Fibroblast of peridontal ligament (primary cell): ENCODE measurements around the gene DDI2.
"Not testable (repeated sequence)": the region's sequence is repeated elsewhere in the genome, so short reads cannot be mapped to it uniquely, and the experiment has no call there.

ENCODE experiments used
- DNase-seq: peaks from one replicate; pipeline ENCODE4 v3.0.0-alpha.2; 2010; ENCODE audit errors: extremely low read depth

Gene DDI2

DNA sequence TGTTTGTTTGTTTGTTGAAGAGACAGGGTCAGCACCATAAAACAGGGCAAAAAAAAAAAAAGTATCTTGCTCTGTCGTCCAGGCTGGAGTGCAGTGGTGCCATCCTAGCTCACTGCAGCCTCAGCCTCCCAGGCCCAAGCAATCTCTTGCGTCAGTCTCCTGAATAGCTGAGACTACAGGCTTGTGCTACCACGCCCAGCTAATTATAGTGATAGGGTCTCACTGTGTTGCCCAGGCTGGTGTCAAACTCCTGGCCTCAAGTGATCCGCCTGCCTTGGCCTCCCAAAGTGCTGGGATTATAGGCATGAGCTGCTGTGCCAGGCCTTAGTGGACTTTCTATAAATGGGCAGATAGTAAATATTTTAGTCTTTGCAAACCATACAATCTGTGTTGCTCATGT, 19.2 kb downstream of the DDI2 start:
- DNase-seq: no peak

DNA sequence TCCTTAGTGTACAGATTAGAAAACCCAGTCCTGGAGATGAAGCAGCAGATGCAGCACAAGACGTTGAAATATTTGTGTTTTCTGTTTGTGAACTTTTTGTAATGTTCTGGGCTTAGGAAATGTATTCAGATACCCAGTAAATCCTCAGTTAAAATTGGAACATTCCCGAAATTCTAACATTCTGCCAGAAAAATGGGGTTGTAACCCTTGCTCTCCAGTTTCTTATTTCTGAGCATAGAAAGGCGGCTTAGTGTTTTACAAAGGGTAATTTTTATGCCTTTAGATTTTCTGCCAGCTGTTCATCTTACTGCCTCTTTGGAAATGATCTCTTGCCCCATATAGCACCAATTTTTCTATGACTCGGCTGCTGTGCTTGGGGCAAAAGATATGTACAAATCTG, 20.6 kb downstream of the DDI2 start:
- DNase-seq: no peak

DNA sequence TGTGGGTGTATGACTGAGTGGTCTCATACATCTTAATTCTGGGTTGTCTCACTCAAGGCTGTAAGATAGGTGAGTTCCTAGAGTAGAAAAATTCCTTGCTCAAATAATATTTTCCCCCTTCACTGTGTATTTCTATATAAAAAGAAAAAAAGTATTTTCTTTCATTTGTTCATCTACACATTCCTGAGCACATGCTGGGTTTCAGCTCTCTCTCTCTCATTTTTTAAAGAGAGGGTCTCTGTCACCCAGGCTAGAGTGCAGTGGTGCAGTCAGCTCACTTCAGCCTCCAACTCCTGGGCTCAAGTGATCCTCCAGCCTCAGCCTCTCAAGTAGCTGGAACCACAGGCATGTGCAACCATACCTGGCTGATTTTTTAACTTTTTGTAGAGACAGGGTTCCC, 22.0 kb downstream of the DDI2 start:
- DNase-seq: no peak

DNA sequence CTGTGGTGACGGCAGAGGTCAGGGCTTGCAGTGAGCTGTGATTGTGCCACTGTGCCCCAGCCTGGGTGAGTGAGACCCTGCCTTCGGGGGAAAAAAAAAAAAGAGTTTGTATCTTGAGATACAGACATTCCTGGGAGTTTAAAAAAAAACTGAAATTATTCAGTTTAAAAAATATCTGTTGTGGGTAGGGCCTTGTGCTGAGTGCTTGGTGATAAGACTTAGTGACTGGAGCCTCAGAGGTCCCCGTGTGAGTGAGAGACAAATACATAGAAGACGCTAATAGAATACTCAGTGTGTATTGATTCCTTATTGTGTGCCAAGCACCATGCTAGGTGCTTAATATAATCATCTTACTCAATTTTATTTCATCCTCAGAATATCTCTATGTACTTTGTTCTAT, 22.7 kb downstream of the DDI2 start:
- no peak for DNase-seq

DNA sequence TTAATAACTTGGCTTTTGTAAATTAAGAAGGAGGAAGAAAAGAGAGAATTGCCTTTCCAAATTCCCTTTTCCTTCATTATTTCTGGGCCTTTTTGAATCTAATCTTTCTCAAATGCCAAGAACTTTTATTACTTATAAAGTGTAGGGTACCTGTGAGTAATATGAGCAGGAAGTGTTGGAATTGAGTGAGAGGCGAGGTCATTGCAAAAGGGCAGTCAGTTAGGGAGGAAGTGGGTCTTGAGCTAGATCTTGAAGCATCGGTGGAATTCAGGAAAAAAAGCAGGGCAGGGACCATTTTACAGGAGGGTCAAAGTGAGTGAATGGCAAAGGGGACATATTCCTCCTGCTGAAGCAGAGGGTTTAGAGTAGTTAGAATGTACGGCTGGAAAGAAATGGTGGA, 23.4 kb downstream of the DDI2 start:
- DNase-seq: no peak

DNA sequence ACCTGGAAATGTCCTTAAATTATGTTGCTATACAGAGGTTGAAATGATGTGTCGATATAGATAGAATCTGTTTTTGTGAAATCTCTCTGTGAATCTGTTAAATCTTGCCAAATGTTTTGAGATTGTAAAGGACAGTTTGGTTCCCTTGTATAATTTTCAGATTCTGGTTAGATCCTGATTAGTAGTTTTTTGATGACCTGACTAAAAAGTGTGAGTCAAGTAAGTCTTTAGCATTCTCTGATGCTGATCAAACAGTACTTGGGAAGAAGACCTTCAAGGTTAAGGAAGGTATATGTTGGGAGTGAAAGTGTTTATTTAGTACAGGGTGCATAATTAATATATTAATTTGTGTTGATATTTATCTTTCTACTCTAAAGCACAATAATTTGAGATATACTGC, 32.7 kb downstream of the DDI2 start:
- no peak for DNase-seq

DNA sequence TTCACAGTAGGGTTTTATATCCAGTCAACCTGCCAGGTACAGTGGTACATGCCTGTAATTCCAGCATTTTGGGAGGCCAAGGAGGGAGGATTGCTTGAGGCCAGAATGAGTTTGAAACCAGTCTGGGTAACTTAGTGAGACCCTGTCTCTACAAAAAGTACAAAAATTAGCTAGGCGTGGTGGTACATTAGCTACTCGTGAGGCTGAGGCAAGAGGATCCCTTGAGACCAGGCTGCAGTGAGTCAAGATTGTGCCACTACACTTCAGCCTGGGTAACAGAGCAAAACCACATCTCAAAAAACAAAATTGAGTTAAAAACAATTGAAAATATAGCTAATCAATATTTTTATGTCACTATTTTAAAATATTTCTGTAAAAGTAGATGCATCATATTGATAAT, 33.2 kb downstream of the DDI2 start:
- DNase-seq: peak; percentile 17

DNA sequence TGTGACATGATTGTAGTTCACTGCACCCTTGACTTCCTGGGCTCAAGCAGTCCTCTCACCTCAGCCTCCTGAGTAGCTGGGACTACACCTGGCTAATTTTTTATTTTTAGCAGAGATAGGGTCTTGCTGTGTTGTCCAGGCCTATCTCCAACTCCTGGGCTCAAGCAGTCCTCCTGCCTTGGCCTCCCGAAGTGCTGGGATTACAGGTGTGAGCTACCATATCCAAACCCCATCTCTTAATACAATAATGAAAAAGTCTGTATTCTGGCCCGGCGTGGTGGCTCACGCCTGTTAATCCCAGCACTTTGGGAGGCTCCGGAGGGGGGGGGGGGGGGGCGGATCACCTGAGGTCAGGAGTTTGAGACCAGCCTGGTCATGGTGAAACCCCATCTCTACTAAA, 34.9 kb downstream of the DDI2 start:
- DNase-seq: not testable (repeated sequence)

DNA sequence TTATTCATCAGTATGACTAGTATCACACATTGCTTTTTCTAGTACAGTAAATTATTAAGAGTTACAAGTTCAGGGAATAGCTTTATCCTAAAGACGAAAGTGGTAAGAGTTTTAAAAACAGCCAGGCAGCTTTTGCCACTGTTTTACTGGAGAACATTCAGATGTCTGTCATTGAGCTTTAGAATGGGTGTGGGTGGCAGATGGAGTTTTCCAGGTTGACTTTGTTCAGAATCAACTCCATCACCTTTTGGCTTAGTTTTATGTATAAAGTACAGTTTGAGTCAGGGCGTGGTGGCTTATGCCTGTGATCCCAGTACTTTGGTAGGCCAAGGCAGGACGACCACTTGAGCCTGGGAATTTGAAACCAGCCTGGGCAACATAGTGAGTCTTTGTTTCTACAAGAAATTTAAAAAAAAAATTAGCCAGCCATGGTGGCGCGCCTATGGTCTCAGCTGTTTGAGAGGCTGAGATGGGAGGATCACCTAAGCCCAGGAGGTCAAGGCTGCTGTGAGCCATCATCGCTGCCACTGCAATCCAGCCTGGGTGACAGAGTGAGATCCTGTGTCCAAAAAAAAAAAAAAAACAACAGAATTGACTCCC, 36.9 kb downstream of the DDI2 start:
- no peak for DNase-seq

DNA sequence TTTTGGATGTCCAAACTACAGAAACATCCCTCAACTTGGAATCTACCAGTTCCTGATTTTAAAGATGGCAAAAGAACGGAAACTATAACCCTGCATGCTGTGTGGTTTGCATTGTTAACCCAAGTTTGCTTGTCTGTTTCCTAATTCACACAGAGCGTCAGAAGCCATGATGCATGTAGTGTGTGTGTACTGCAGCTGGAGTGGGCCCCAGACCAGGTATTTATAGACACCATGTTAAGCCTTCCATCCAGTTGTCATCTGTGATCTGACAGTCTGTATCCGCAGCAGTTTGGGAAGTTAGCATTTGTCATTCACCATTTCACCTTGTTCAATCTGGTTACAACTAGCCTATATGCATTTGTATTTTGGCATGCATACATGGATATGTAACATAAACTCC, 39.2 kb downstream of the DDI2 start:
- no peak for DNase-seq

DNA sequence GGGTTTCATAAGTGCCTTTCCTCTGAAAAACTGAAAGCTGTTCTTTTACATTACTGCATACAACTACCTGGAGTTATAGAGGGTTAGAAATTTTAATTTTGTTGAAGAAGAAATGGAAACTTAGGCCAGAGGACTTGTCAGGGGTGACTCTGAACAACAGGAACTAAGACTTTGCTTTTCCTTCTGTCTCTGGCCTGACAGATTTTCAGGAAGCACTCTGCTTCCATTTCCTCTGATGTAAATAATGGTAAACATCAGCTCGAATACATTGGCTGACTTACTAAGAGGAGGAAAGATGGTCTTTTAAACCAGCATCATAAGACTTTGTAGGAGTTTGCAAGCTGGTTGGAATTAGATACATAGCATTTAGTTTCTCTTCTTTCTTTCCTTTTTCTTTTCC, 39.8 kb downstream of the DDI2 start:
- no peak for DNase-seq

DNA sequence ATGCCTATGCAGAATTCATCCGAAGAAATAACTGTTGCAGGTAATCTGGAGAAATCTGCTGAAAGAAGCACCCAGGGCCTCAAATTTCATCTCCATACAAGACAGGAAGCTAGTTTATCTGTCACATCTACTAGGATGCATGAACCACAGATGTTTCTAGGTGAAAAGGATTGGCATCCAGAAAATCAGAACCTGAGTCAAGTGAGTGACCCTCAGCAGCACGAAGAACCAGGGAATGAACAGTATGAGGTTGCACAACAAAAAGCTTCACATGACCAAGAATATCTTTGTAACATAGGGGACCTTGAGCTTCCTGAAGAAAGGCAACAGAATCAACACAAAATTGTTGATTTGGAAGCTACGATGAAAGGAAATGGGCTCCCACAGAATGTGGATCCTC, 42.9 kb downstream of the DDI2 start:
- no peak for DNase-seq

DNA sequence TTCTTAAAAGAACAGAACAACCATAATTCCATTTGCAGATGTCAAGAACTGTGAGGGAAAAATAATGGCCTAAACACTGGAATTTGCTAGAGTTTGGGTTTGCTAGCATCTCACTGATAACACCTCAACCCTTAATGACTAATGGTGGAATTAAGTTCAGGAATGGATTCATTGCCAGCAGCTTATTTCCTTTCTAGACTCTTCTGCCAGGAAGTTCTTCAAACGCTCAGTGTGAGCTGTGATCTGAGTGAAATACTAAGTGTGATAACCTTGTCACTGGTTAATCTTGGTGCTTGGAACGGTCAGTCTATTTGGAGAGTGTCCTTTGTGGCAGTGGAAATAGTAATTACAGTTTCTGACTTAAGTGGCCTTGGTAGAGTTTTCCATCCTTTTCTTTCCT, 45.2 kb downstream of the DDI2 start:
- DNase-seq: no peak

DNA sequence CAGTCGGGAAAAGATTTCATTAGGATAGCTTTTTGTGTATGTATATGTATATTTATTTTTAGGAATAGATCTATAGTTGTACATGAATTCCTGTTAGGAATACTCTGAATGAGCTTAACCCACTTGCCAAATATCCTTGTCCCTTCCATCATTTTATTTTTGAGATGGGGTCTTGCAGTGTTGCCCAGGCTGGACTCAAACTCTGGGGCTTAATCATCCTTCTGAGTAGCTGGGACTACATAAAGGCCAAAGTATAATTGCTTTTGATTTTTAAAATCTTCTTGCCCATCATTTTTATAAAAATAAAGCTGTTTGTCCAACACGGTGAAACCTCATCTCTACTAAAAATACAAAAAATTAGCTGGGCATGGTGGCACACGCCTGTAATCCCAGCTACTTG, 46.7 kb downstream of the DDI2 start:
- no peak for DNase-seq

DNA sequence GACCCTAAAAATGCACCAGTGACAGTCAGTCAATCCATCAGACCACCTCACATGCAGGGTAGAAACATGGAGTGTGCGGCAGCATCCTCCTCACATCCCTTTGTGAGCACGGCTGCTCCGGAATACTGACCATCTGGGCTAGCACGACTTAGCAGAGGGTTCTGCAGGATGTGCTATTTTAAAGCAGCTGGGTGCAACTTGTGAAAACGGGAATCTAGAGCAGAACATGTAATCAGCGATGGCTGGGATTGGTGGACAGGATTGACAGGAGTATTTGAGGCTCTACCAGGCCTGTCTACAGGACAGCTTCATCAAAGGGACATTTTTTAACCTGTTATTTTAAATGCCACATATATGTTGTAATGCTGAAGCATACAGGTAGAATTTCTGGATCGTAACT, 50.1 kb downstream of the DDI2 start:
- no peak for DNase-seq

DNA sequence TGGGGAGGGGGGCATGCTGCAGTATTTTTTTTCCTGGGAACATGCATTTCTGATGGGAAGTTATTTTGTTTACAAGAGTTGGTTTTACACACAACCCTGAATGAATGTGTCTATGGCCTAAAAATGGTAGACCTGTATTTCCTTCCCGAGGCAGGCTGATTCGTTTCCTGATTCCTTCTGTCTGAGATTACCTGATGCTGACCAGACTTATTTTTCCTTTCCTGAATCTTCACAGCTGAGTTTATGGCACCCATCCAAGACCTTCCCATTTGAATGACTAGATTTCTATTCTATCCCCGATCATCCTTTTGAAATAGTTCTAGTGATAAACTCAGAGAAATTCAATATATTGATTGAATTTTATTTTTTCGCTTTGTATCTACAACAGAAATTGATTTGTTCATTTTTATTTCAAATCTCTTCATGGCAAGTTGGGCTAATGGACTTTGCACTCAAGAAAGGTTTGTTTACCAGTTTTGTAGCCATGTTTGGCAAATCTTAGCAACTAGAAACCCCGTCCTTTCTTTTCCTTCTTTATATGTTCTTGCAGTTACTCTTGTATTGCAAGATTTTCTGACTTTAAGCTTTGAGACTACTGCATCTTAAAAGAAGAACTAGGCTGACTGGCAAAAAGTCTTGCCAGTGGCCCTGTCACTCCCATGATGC, 51.0 kb downstream of the DDI2 start:
- DNase-seq: no peak

DNA sequence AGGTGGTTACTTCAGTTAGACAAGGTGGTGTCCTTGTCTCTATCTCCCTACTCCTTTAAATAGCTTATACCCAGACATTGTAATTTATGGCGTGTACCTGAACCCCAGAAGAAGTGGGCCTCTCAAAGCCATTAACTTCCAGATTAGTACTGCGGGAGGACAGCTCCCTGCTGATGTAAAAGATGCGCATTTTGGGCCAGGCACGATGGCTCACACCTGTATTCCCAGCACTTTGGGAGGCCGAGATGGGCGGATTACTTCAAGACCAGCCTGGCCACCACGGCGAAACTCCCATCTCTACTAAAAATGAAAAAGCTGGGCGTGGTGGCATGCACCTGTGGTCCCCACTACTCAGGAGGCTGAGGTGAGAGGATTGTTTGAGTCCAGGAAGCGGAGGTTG, 51.8 kb downstream of the DDI2 start:
- no peak for DNase-seq

DNA sequence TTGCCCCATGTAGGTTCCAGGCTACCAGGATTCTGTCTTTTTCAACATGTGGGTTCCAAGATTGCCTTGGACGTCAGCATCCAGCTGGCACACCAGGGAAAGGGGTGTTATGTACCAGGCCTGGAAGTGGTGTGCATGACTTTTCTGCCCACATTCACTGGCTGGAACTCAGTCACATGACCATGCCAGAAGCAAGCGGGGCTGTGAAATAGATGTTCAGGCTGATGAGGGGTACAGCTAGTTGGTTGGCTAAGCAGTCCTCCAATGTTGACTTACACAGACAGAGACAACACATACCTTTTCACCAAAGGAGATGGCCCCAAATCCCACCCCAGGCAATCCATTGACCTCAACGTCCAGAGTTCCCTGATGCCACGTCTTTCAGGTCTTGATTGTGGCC, 52.6 kb downstream of the DDI2 start:
- DNase-seq: no peak

DNA sequence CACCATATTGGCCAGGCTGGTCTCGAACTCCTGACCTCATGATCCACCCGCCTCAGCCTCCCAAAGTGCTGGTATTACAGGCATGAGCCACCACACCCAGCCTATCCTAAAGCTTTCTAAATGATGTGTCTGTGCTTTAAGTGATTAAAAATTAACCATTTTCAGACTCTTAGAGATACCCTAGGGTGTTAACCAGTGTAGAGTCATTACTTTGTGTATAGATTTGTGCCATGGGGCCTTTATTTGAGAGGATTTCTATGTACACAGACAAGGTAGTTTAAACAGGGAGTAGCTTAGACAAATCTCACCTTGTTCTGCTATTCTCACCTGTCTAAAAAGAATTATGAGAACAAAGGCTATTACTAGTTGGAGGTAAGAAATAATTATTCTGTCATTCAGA, 54.2 kb downstream of the DDI2 start:
- no peak for DNase-seq

DNA sequence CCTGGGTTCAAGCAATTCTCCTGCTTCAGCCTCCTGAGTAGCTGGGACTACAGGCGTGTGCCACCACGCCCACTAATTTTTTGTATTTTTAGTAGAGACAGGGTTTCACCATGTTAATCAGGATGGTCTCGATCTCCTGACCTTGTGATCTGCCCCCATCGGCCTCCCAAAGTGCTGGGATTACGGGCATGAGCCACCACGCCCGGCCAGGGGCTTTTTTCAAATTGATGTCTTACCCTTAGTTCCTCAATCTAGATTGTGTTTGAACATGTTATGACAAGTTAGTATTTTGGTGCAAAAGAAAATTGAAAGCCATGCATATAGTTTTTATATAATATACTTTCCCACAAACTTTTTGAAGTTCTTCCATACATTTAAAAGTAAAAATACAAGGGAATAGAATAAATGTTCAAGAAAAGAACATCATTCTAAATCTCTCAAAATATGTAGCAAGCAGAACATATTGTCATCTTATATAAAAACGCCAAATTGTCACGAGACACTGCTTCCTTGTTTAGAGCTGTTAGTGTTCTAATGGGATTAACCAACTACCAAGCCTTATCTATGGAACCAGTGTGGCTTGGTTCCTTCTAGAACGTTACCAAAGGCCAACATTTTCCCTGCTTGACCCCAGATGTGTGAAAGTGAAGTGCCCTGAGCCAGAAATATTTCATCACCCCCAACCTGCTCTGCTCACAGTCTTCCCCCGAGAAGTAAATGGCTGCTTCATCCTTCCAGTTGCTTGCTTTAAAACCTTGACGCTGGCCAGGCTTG, 57.3 kb downstream of the DDI2 start:
- DNase-seq: no peak

DNA sequence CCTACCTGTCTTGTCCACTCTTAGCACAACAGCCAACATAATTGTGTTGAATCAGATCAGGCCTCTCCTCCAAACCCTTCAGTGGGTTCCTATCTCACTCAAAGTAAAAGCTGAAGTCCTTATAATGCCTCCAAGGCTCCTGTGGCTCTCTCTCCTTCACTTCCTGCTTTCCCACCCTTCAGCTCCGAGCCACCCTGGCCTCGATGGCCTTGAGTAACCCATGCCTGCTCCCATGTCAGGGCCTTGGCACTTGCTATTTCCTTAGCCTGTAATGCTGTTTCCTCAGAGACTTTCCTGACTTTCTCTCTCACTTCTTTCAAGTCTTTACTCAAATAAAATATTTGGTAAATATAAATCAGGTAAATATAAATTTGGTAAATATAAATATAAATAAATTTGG, 58.8 kb downstream of the DDI2 start:
- DNase-seq: no peak

DNA sequence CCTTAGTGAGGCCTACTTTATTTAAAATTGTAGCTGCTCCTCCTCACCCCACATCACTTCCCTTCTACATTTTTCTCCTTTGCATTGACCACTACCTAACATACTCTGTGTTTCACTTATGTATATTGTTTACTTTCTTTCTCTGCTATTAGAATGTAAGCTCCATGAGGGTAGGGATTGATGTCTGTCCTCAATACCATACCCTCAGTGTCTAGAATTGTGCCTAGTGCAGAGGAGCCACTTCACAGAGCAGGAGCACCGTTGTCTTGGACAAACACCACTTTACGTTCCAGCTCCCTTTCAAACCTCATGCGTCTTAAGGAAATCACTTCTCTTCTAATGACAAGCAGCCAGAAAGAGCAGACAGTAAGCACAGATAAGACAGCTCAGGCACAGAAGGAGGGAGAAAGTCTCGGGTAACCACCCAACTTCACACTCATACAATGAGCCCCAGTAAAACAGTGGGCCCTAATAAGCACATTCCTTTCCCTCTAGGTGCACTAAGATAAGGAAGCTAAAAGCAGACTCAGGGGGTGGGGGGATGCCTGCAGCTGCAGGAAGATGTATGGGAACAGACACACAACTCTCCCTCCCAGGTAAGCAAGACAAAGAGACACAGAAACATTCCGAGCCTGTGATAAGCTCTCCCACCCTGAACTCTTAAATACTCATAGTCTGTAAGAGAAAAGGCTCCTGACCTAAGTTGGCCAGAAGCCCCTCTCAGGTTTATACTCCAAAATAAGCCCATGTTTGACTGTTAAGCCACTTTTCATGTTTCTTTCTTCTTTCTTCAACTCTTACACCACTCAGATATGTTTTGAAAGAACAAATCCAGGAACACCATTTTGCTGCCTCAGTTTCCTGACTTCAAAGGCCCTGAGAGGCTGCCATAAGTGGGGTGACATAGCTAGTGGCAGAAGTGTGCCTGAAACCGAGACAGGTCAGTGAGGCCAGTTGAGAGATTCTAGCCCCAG, 59.7 kb downstream of the DDI2 start:
- DNase-seq: no peak
